Immature natural killer cell (primary cell): ENCODE data around the gene RASSF3. TPM values are rescaled to one million over a fixed set of nuclear protein-coding genes. Genes with fewer than 3 reads are reported as not detected.

ENCODE experiments used
- DNase-seq, 3 donors: peaks; one replicate each; pipeline ENCODE4 v3.0.0; 2022; ENCODE audit warnings: mixed read lengths in 1 of 3
- H3K27ac Mint-ChIP-seq, 6 donors: one replicate each; pipeline ENCODE4 v1.8.0; 2020; ENCODE audit warnings: mixed read lengths in 6 of 6, mild to moderate bottlenecking in 5 of 6, inconsistent platforms in 4 of 6, moderate library complexity in 3 of 6
- H3K27me3 Mint-ChIP-seq, 3 donors: one replicate each; pipeline ENCODE4 v1.8.0; 2020 to 2021; ENCODE audit warnings: low read depth in 3 of 3, mild to moderate bottlenecking in 3 of 3, mixed read lengths in 3 of 3, moderate library complexity in 3 of 3, inconsistent platforms in 1 of 3
- H3K36me3 Mint-ChIP-seq, 3 donors: one replicate each; pipeline ENCODE4 v1.8.0; 2020; ENCODE audit warnings: mixed read lengths in 3 of 3, inconsistent platforms in 2 of 3, mild to moderate bottlenecking in 2 of 3
- H3K4me1 Mint-ChIP-seq, 2 donors: one replicate each; pipeline ENCODE4 v1.8.0; 2020; ENCODE audit warnings: inconsistent platforms in 2 of 2, mild to moderate bottlenecking in 2 of 2, mixed read lengths in 2 of 2, moderate library complexity in 1 of 2
- H3K4me3 Mint-ChIP-seq, 5 donors: one replicate each; pipeline ENCODE4 v1.8.0; 2020; ENCODE audit warnings: mild to moderate bottlenecking in 5 of 5, mixed read lengths in 5 of 5, inconsistent platforms in 3 of 5, moderate library complexity in 3 of 5
- H3K9me3 Mint-ChIP-seq, 6 donors: one replicate each; pipeline ENCODE4 v1.8.0; 2020; ENCODE audit warnings: mild to moderate bottlenecking in 6 of 6, mixed read lengths in 6 of 6, inconsistent platforms in 4 of 6, moderate library complexity in 3 of 6
- polyA plus RNA-seq, 3 donors: library from polyadenylated mRNA; unstranded; fragments of 300-500 nt; fragmentation: Illumina TruSeq; gene quantifications; one replicate each; pipeline ENCODE4 v1.2.3, GENCODE V29; 2021

Gene RASSF3
- polyA plus RNA-seq, 3 donors from 2014 or later, result 5.2 to 6.2 (median 5.5) TPM

GRCh38 chr12:64627771-64628170 is 17.5 kb downstream of the RASSF3 start:
- Mint-ChIP-seq H3K27ac (peak overlapping the region; percentile 6 to 82 (median 59)), H3K9me3 (no peaks in the 10 kb centered on the region), H3K36me3 (peaks cover 5 to 12% (median 9%) of the 10 kb centered on the region in 3 donors), H3K27me3 (no peaks in the 10 kb centered on the region), H3K4me1 (peaks cover 74 to 81% of the 10 kb centered on the region in 2 donors), H3K4me3 (peak overlapping the region in 1 of 5 donors; percentile 17)
- no peak for DNase-seq

DNA sequence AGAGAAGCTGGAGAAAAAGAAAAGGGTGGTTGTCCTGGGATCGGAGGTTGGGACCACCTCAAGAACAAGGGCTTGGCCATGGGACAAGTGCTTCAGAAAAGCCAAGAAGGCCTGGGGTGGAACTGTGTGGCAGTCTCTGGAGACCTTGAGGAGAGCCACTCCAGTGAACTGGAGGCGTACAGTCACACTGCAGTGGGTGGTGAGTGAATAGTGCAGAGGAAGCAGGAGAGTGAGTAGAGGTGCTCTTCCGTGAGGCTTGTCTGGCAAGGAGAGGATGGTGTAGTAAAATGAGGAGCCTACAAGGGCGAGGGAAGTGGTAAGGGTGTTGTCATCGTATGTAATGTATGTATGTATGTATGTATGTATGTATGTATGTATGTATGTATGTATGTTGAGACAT is 20.9 kb downstream of the RASSF3 start:
- no peaks in the 10 kb centered on the region for H3K27me3 Mint-ChIP-seq
- H3K36me3 Mint-ChIP-seq, result peaks cover 9 to 16% (median 10%) of the 10 kb centered on the region in 3 donors
- H3K9me3 Mint-ChIP-seq, result no peaks in the 10 kb centered on the region
- H3K27ac Mint-ChIP-seq, result peak overlapping the region; percentile 24 to 82 (median 78)
- H3K4me3 Mint-ChIP-seq, result peak overlapping the region in 2 of 5 donors; percentile 15
- H3K4me1 Mint-ChIP-seq, result peaks cover 79 to 84% of the 10 kb centered on the region in 2 donors
- no peak for DNase-seq

DNA sequence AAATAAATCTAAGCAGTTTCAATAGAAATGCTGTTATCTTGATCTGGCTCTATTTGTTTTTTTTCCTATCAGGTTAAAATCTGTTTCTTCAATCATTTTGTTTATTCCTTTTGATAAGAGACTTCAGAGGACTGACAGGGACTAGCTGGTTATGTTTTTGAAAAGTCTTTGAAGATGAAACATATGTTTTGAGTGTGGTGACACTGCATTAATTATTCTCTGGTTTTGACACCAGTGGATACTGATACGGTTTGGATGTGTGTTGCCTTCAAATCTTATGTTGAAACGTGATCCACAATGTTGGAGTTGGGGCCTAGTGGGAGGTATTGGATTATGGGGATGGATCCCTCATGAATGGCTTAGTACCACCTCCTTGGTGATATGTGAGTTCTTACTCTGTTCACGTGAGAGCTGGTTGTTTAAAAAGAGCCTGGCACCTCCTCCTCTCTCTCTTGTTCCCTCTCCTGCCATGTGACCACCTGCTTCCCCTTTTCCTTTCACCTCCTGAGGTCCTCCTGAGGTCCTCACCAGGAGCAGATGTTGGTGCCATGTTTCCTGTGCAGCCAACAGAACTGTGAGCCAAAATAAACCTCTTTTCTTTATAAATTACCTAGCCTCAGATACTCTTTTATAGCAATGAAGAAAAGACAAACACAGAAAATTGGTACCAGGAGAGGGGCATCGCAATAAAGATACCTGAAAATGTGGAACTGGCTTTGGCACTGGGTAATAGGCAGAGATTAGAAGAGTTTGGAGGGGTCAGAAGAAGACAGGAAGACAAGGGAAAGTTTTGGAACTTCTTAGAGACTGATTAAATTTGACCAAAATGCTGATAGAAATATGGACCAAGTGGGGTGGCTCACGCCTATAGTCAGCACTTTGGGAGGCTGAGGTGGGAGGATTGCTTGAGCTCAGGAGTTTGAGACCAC is 23.0 kb downstream of the RASSF3 start:
- Mint-ChIP-seq H3K4me1 (peaks cover 74 to 78% of the 10 kb centered on the region in 2 donors), H3K27me3 (no peaks in the 10 kb centered on the region), H3K4me3 (peak overlapping the region; percentile 4 to 39 (median 14)), H3K36me3 (peaks cover 9 to 16% (median 10%) of the 10 kb centered on the region in 3 donors), H3K9me3 (no peaks in the 10 kb centered on the region), H3K27ac (peak overlapping the region; percentile 67 to 93 (median 82))
- no peak for DNase-seq

GRCh38 chr12:64633940-64634337 is 23.6 kb downstream of the RASSF3 start:
- H3K27ac Mint-ChIP-seq, result peak overlapping the region; percentile 67 to 93 (median 82)
- peak overlapping the region in 1 of 5 donors; percentile 39 for H3K4me3 Mint-ChIP-seq

GRCh38 chr12:64634508-64635092 is 24.3 kb downstream of the RASSF3 start:
- H3K4me1 Mint-ChIP-seq, result peaks cover 79 to 87% of the 10 kb centered on the region in 2 donors
- peaks cover 10 to 20% (median 12%) of the 10 kb centered on the region in 3 donors for H3K36me3 Mint-ChIP-seq
- no peak for DNase-seq
- no peaks in the 10 kb centered on the region for H3K27me3 Mint-ChIP-seq
- H3K9me3 Mint-ChIP-seq, result no peaks in the 10 kb centered on the region
- peak overlapping the region; percentile 44 to 93 (median 82) for H3K27ac Mint-ChIP-seq
- no peak overlapping the region for H3K4me3 Mint-ChIP-seq

More at GRCh38 chr12:64633940-64634337, 23.6 kb downstream of the RASSF3 start:
- Mint-ChIP-seq H3K9me3 (no peaks in the 10 kb centered on the region), H3K36me3 (peaks cover 10 to 20% (median 12%) of the 10 kb centered on the region in 3 donors), H3K27me3 (no peaks in the 10 kb centered on the region), H3K4me1 (peaks cover 77 to 81% of the 10 kb centered on the region in 2 donors)
- peak in 1 of 3 donors; percentile 5 for DNase-seq

GRCh38 chr12:64635356-64635998 is 25.2 kb downstream of the RASSF3 start:
- Mint-ChIP-seq H3K4me3 (peak overlapping the region in 3 of 5 donors; percentile 8 to 48 (median 12)), H3K27ac (peak overlapping the region; percentile 10 to 83 (median 36)), H3K27me3 (no peaks in the 10 kb centered on the region), H3K9me3 (no peaks in the 10 kb centered on the region), H3K4me1 (peaks cover 85 to 91% of the 10 kb centered on the region in 2 donors), H3K36me3 (peaks cover 10 to 19% (median 11%) of the 10 kb centered on the region in 3 donors)
- DNase-seq, result no peak

DNA sequence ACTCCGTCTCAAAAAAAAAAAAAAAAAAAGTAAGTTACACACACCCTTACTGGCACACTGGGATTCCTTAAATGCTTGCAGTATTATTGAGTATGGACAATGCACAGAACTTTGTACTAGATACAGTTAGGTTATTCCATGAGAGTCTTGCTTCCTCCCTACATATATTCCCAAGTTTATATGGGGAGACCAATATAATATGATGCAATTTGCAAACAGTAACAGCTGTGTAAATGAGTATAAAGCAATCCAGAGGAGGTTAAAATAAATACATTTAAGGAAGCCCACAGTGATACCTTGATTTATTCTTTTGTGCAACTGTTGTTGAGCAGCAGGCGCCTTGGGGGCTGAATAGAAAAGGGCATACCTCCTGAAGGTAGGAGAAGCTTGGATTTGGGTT is 26.6 kb downstream of the RASSF3 start:
- no peaks in the 10 kb centered on the region for H3K27me3 Mint-ChIP-seq

DNA sequence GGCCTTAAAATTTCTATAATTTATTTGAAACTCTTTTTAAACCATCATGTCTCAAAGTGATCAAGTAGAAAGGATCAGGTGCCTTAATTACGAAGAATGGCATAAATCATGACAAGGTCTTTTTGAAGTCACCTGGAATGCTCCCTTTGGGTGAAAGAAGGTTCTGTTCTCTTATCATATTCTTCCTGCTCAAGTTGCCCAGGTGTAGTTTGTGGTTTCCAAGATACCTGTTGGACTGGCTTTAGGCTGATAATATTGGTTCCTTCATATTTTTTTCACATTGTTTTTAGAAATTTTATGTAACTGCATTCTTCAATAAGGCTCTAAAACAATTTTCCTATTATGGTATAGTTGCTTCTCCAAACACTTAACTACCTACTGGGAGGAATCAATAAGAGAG is 29.2 kb downstream of the RASSF3 start:
- H3K27ac Mint-ChIP-seq, result peak overlapping the region; percentile 3 to 77 (median 63)

More for the DNA sequence above, 26.6 kb downstream of the RASSF3 start:
- Mint-ChIP-seq H3K27ac (peak overlapping the region; percentile 18 to 74 (median 67)), H3K9me3 (no peaks in the 10 kb centered on the region), H3K36me3 (peaks cover 3 to 9% (median 5%) of the 10 kb centered on the region in 3 donors), H3K4me1 (peaks cover 71 to 81% of the 10 kb centered on the region in 2 donors), H3K4me3 (peak overlapping the region in 1 of 5 donors; percentile 8)
- DNase-seq, result no peak

GRCh38 chr12:64646318-64646717 is 36.0 kb downstream of the RASSF3 start:
- Mint-ChIP-seq H3K36me3 (peaks cover 0 to 9% (median 0%) of the 10 kb centered on the region in 3 donors), H3K9me3 (no peaks in the 10 kb centered on the region), H3K27me3 (no peaks in the 10 kb centered on the region), H3K4me3 (no peak overlapping the region), H3K4me1 (peaks cover 63 to 85% of the 10 kb centered on the region in 2 donors), H3K27ac (peak overlapping the region; percentile 14 to 81 (median 52))
- DNase-seq, result no peak

More for the DNA sequence above, 29.2 kb downstream of the RASSF3 start:
- no peaks in the 10 kb centered on the region for H3K9me3 Mint-ChIP-seq
- peaks cover 3 to 8% (median 5%) of the 10 kb centered on the region in 3 donors for H3K36me3 Mint-ChIP-seq
- DNase-seq, result no peak
- H3K4me3 Mint-ChIP-seq, result peak overlapping the region in 1 of 5 donors; percentile 11
- H3K4me1 Mint-ChIP-seq, result peaks cover 65 to 79% of the 10 kb centered on the region in 2 donors
- no peaks in the 10 kb centered on the region for H3K27me3 Mint-ChIP-seq

DNA sequence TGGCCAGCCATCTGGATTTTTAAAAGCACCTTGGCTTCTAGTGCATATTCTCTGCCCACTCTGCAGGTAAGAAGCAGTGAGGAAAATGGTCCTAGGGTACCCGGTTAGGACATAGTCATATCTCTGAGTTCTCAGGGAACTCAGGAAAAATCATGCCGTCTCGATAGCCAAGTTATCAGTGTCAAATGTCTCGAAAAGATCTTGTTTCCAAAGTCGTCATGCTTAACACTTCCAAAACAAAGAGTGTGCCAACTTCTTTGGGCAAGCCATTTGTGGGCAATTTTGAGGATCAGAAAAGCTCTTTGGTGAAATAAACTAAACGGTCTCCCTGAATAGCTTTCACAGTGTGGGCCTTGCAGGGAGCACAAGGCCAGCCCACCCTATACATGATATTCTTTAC is 39.2 kb downstream of the RASSF3 start:
- no peak overlapping the region for H3K4me3 Mint-ChIP-seq
- H3K36me3 Mint-ChIP-seq, result peaks cover 0 to 9% (median 0%) of the 10 kb centered on the region in 3 donors

GRCh38 chr12:64650762-64651161 is 40.5 kb downstream of the RASSF3 start:
- H3K4me1 Mint-ChIP-seq, result peaks cover 65 to 82% of the 10 kb centered on the region in 2 donors
- DNase-seq, result no peak
- no peaks in the 10 kb centered on the region for H3K9me3 Mint-ChIP-seq
- H3K36me3 Mint-ChIP-seq, result peaks cover 0 to 11% (median 0%) of the 10 kb centered on the region in 3 donors
- peaks cover 0 to 1% (median 0%) of the 10 kb centered on the region in 3 donors for H3K27me3 Mint-ChIP-seq
- peak overlapping the region in 1 of 5 donors; percentile 41 for H3K4me3 Mint-ChIP-seq
- H3K27ac Mint-ChIP-seq, result peak overlapping the region in 5 of 6 donors; percentile 32 to 49 (median 44)

More for the DNA sequence above, 39.2 kb downstream of the RASSF3 start:
- Mint-ChIP-seq H3K27me3 (peaks cover 0 to 1% (median 0%) of the 10 kb centered on the region in 3 donors), H3K27ac (peak overlapping the region in 3 of 6 donors; percentile 39 to 80 (median 50)), H3K9me3 (no peaks in the 10 kb centered on the region), H3K4me1 (peaks cover 67 to 86% of the 10 kb centered on the region in 2 donors)
- DNase-seq, result no peak

- DNase-seq, result no peak
- Mint-ChIP-seq H3K4me3 (no peak overlapping the region), H3K27me3 (peaks cover 1 to 3% (median 2%) of the 10 kb centered on the region in 3 donors), H3K9me3 (no peaks in the 10 kb centered on the region), H3K27ac (peak overlapping the region in 5 of 6 donors; percentile 49 to 89 (median 75)), H3K36me3 (peaks cover 0 to 16% (median 0%) of the 10 kb centered on the region in 3 donors), H3K4me1 (peaks cover 69 to 86% of the 10 kb centered on the region in 2 donors)
These were observed 42.1 kb downstream of the RASSF3 start for GRCh38 chr12:64652346-64652745.

- no peaks in the 10 kb centered on the region for H3K9me3 Mint-ChIP-seq
- no peak overlapping the region for H3K4me3 Mint-ChIP-seq
- H3K4me1 Mint-ChIP-seq, result peaks cover 71 to 86% of the 10 kb centered on the region in 2 donors
- H3K27ac Mint-ChIP-seq, result peak overlapping the region; percentile 46 to 89 (median 68)
- peaks cover 2 to 8% (median 7%) of the 10 kb centered on the region in 3 donors for H3K27me3 Mint-ChIP-seq
- no peak for DNase-seq
- H3K36me3 Mint-ChIP-seq, result peaks cover 0 to 16% (median 0%) of the 10 kb centered on the region in 3 donors
These were observed 42.8 kb downstream of the RASSF3 start for GRCh38 chr12:64653123-64653522.
